GM18858 (cell line): Measurements from ENCODE around the gene CAPS.

ENCODE experiments used
- ATAC-seq: cut with Tn5 transposase; IDR thresholded peaks from one replicate; pipeline ENCODE4 v1.9.1; 2021; ENCODE audit not compliant: unreplicated experiment

The CAPS gene

GRCh38 chr19:5891938-5892771 is 21.9 kb upstream of the CAPS start:
- no peak for ATAC-seq

- ATAC-seq = no peak
Measured at GRCh38 chr19:5892772-5893275, 21.2 kb upstream of the CAPS start.

GRCh38 chr19:5893296-5893903 is 20.7 kb upstream of the CAPS start:
- ATAC-seq = no peak

- no peak for ATAC-seq
Measured at GRCh38 chr19:5893907-5894703, 19.9 kb upstream of the CAPS start.

GRCh38 chr19:5894704-5895349 is 19.2 kb upstream of the CAPS start:
- ATAC-seq = no peak

GRCh38 chr19:5895409-5895808 is 18.6 kb upstream of the CAPS start:
- no peak for ATAC-seq

- no peak for ATAC-seq
Measured at GRCh38 chr19:5895890-5896289, 18.2 kb upstream of the CAPS start.

GRCh38 chr19:5896365-5897076 is 17.5 kb upstream of the CAPS start:
- no peak for ATAC-seq

- ATAC-seq = no peak
Measured at GRCh38 chr19:5897189-5897969, 16.7 kb upstream of the CAPS start.

GRCh38 chr19:5899728-5900526 is 14.1 kb upstream of the CAPS start:
- ATAC-seq = no peak

- ATAC-seq = no peak
Measured at GRCh38 chr19:5900976-5901375, 13.1 kb upstream of the CAPS start.

- no peak for ATAC-seq
Measured at GRCh38 chr19:5903056-5903623, 10.9 kb upstream of the CAPS start.

GRCh38 chr19:5903624-5904351 is 10.3 kb upstream of the CAPS start, which contains the start of gene NDUFA11:
NDUFA11 (minus strand) TSS chr19:5903790; CDS start chr19:5903708, 82 bp downstream.
- ATAC-seq = peak; percentile 18

- ATAC-seq = peak; percentile 72
Measured at GRCh38 chr19:5904352-5905113, 9.5 kb upstream of the CAPS start, which contains the start of gene VMAC. VMAC (plus strand) TSS chr19:5904872; CDS start chr19:5904891, 19 bp downstream.

- ATAC-seq = no peak
Measured at GRCh38 chr19:5905114-5905778, 8.8 kb upstream of the CAPS start.

- ATAC-seq = no peak
Measured at GRCh38 chr19:5907241-5907640, 6.8 kb upstream of the CAPS start.
